Breast epithelium (tissue), 3 donors: ENCODE results near the gene ING5.

Source experiments
- CTCF ChIP-seq, 3 donors: fragments of 450-650 bp; IDR thresholded peaks; one replicate each; pipeline ENCODE4 v1.5.1; 2016 to 2017; ENCODE audit warnings: antibody characterized with exemption in 3 of 3, mild to moderate bottlenecking in 3 of 3, moderate library complexity in 3 of 3
- POLR2A ChIP-seq: fragments of 450-650 bp; IDR thresholded peaks from one replicate; pipeline ENCODE4 v1.6.1; 2016; ENCODE audit warnings: antibody characterized with exemption, mild to moderate bottlenecking, moderate library complexity
- POLR2AphosphoS5 ChIP-seq, 3 donors: sonication (generic); formaldehyde crosslinking; IDR thresholded peaks; one replicate each; pipeline ENCODE4 v1.6.1; 2017; ENCODE audit warnings: antibody characterized with exemption in 3 of 3

- TF ChIP-seq POLR2AphosphoS5 (IDR thresholded peaks at IDR 0.05): no peak
- TF ChIP-seq CTCF (IDR thresholded peaks at IDR 0.05): no peak
- no peak for TF ChIP-seq POLR2A
These were observed 44.0 kb upstream of the ING5 start for GRCh38 chr2:241657786-241658254.
